H9 (cell line): ENCODE data around the gene MCM10. TPM values are rescaled to one million over a fixed set of nuclear protein-coding genes. Genes with fewer than 3 reads are reported as not detected.

Experiments used
- DNase-seq: peaks from one replicate; pipeline ENCODE4 v3.0.0-alpha.2; 2017
- H2AFZ ChIP-seq: one replicate; pipeline ENCODE4 v1.6.1; 2013; ENCODE audit warnings: mild to moderate bottlenecking, low read length, control low read depth, moderate library complexity
- H2AK5ac ChIP-seq: 2 replicates; pipeline ENCODE4 v1.6.1; 2013; ENCODE audit warnings: low read length, control low read depth, mixed read lengths; ENCODE audit not compliant: insufficient read length
- H2BK120ac ChIP-seq: one replicate; pipeline ENCODE4 v1.6.1; 2013; ENCODE audit warnings: low read depth, mild to moderate bottlenecking, low read length, control low read depth, inconsistent platforms; ENCODE audit not compliant: poor library complexity, severe bottlenecking
- H2BK12ac ChIP-seq: 2 replicates; pipeline ENCODE4 v1.6.1; 2013; ENCODE audit warnings: low read length, control low read depth, mixed read lengths, low read depth; ENCODE audit not compliant: insufficient read length
- H2BK15ac ChIP-seq: 2 replicates; pipeline ENCODE4 v1.6.1; 2013; ENCODE audit warnings: low read depth, low read length, control low read depth
- H2BK20ac ChIP-seq: one replicate; pipeline ENCODE4 v1.6.1; 2013; ENCODE audit warnings: low read depth, mild to moderate bottlenecking, low read length, control low read depth, inconsistent platforms; ENCODE audit not compliant: poor library complexity, severe bottlenecking
- H2BK5ac ChIP-seq: 2 replicates; pipeline ENCODE4 v1.6.1; 2013; ENCODE audit warnings: low read length, control low read depth, mixed read lengths; ENCODE audit not compliant: insufficient read length
- H3K14ac ChIP-seq: 2 replicates; pipeline ENCODE4 v1.6.1; 2013; ENCODE audit warnings: low read length, control low read depth; ENCODE audit not compliant: insufficient read depth
- H3K18ac ChIP-seq: 2 replicates; pipeline ENCODE4 v1.6.1; 2013; ENCODE audit warnings: low read depth, mild to moderate bottlenecking, mixed read lengths, low read length, control low read depth; ENCODE audit not compliant: insufficient read length
- H3K23ac ChIP-seq: 2 replicates; pipeline ENCODE4 v1.6.1; 2013; ENCODE audit warnings: low read length, control low read depth, mixed read lengths, low read depth; ENCODE audit not compliant: insufficient read length
- H3K23me2 ChIP-seq: 2 replicates; pipeline ENCODE4 v1.6.1; 2013; ENCODE audit warnings: low read depth, mild to moderate bottlenecking, mixed read lengths, low read length, control low read depth; ENCODE audit not compliant: insufficient read length, poor library complexity, severe bottlenecking
- H3K27ac ChIP-seq: 2 replicates; pipeline ENCODE4 v1.5.1; 2013; ENCODE audit warnings: low read length, control low read depth, mixed read lengths, low read depth; ENCODE audit not compliant: insufficient read length
- H3K27me3 ChIP-seq: 2 replicates; pipeline ENCODE4 v1.6.1; 2013; ENCODE audit warnings: low read length, control low read depth, inconsistent platforms; ENCODE audit not compliant: insufficient read depth
- H3K4ac ChIP-seq: 2 replicates; pipeline ENCODE4 v1.6.1; 2013; ENCODE audit warnings: low read depth, mild to moderate bottlenecking, control low read depth, inconsistent platforms, low read length, moderate library complexity
- H3K4me1 ChIP-seq: 2 replicates; pipeline ENCODE4 v1.6.1; 2013; ENCODE audit warnings: low read length, control low read depth, inconsistent platforms; ENCODE audit not compliant: insufficient read depth
- H3K4me2 ChIP-seq: 2 replicates; pipeline ENCODE4 v1.6.1; 2013; ENCODE audit warnings: low read length, control low read depth, mixed read lengths; ENCODE audit not compliant: insufficient read length, insufficient read depth
- H3K56ac ChIP-seq: 2 replicates; pipeline ENCODE4 v1.6.1; 2013; ENCODE audit warnings: low read depth, mild to moderate bottlenecking, mixed read lengths, low read length, control low read depth; ENCODE audit not compliant: insufficient read length
- H3K79me1 ChIP-seq: 2 replicates; pipeline ENCODE4 v1.6.1; 2013; ENCODE audit warnings: low read depth, mild to moderate bottlenecking, moderate library complexity, low read length, control low read depth, inconsistent platforms; ENCODE audit not compliant: insufficient read depth, poor library complexity, severe bottlenecking
- H3K79me2 ChIP-seq: 2 replicates; pipeline ENCODE4 v1.6.1; 2013; ENCODE audit warnings: low read length, control low read depth, inconsistent platforms; ENCODE audit not compliant: insufficient read depth
- H3K9ac ChIP-seq: 2 replicates; pipeline ENCODE4 v1.6.1; 2013; ENCODE audit warnings: low read length, control low read depth, mixed read lengths; ENCODE audit not compliant: insufficient read length; ENCODE audit errors: extremely low read depth
- H3K9me3 ChIP-seq: one replicate; pipeline ENCODE4 v1.6.1; 2013; ENCODE audit warnings: low read depth, low read length, inconsistent platforms; ENCODE audit not compliant: control insufficient read depth
- H3T11ph ChIP-seq: one replicate; pipeline ENCODE4 v1.6.1; 2013; ENCODE audit warnings: mild to moderate bottlenecking, low read length, control low read depth, inconsistent platforms
- H4K20me1 ChIP-seq: one replicate; pipeline ENCODE4 v1.6.1; 2013; ENCODE audit not compliant: control insufficient read depth, insufficient read length, insufficient read depth
- H4K5ac ChIP-seq: 2 replicates; pipeline ENCODE4 v1.6.1; 2013; ENCODE audit warnings: low read depth, mild to moderate bottlenecking, mixed read lengths, low read length, control low read depth; ENCODE audit not compliant: insufficient read length
- H4K8ac ChIP-seq: replicated peaks from 2 replicates; pipeline ENCODE4 v1.6.1; 2013; ENCODE audit warnings: low read length, control low read depth, mixed read lengths, low read depth; ENCODE audit not compliant: insufficient read length
- H4K91ac ChIP-seq: 2 replicates; pipeline ENCODE4 v1.6.1; 2013; ENCODE audit warnings: low read depth, mild to moderate bottlenecking, moderate library complexity, mixed read lengths, low read length, control low read depth; ENCODE audit not compliant: insufficient read length
- H3K27ac Mint-ChIP-seq, 3 experiments: 2 replicates in 2 of 3; 3 replicates in 1 of 3; pipeline ENCODE4 v1.8.0; 2020 to 2021; ENCODE audit warnings: mixed read lengths in 3 of 3, mild to moderate bottlenecking in 1 of 3, moderate library complexity in 1 of 3
- H3K27me3 Mint-ChIP-seq: 2 replicates; pipeline ENCODE4 v1.8.0; 2021; ENCODE audit warnings: low read depth, mild to moderate bottlenecking, moderate library complexity, mixed read lengths
- H3K36me3 Mint-ChIP-seq, 3 experiments: 2 replicates in 2 of 3; 3 replicates in 1 of 3; pipeline ENCODE4 v1.8.0; 2020 to 2021; ENCODE audit warnings: low read depth in 3 of 3, mixed read lengths in 3 of 3; ENCODE audit not compliant: insufficient read depth in 1 of 3
- H3K4me1 Mint-ChIP-seq, 2 experiments: 2 replicates each; pipeline ENCODE4 v1.8.0; 2020; ENCODE audit warnings: mixed read lengths in 2 of 2
- H3K4me3 Mint-ChIP-seq, 2 experiments: 2 replicates in 1 of 2; 3 replicates in 1 of 2; pipeline ENCODE4 v1.8.0; 2020 to 2021; ENCODE audit warnings: mild to moderate bottlenecking in 2 of 2, mixed read lengths in 2 of 2, moderate library complexity in 1 of 2
- H3K9me3 Mint-ChIP-seq, 2 experiments: 2 replicates in 1 of 2; 3 replicates in 1 of 2; pipeline ENCODE4 v1.8.0; 2020; ENCODE audit warnings: mild to moderate bottlenecking in 2 of 2, mixed read lengths in 2 of 2, moderate library complexity in 1 of 2
- CTCF ChIP-seq: fragments of 200-600 bp; sonication (generic); conservative IDR thresholded peaks from 3 replicates; pipeline ENCODE4 v1.8.0; 2021; ENCODE audit warnings: antibody characterized with exemption, mild to moderate bottlenecking
- WGBS: extraction: QIAGEN DNeasy Blood & Tissue Kit; methylation state at CpG from one replicate; pipeline ENCODE4 v1.1.7; 2013; ENCODE audit warnings: missing lambda C conversion rate, low lambda C conversion rate, mixed read lengths; ENCODE audit not compliant: insufficient read length; ENCODE audit errors: extremely low coverage; 5-methylcytosine and 5-hydroxymethylcytosine counted together
- total RNA-seq: library from RNA; stranded (reverse); gene quantifications from 2 replicates; pipeline ENCODE4 v1.2.1, GENCODE V29; 2021

Gene MCM10
- total RNA-seq, 1 experiment from 2014 or later = 67.4 TPM

GRCh38 chr10:13238271-13239077, 77.1 kb downstream of the MCM10 start:
- Histone ChIP-seq H2BK120ac (no peak overlapping the region), H3T11ph (no peak overlapping the region), H4K91ac (no peak overlapping the region), H3K56ac (no peak overlapping the region), H3K4me1 (peaks cover 7% of the 10 kb centered on the region; the same call in 1 of the 2 replicates), H2BK5ac (no peak overlapping the region), H3K23ac (no peak overlapping the region), H3K23me2 (no peaks in the 10 kb centered on the region), H3K4me2 (no peak overlapping the region), H3K18ac (no peak overlapping the region), H3K14ac (no peak overlapping the region), H2AFZ (no peak overlapping the region), H4K5ac (no peak overlapping the region), H3K9ac (no peak overlapping the region), H3K27me3 (no peaks in the 10 kb centered on the region), H2AK5ac (no peak overlapping the region), H2BK15ac (no peak overlapping the region), H4K20me1 (peaks cover 3% of the 10 kb centered on the region), H4K8ac (no peak overlapping the region), H3K79me1 (no peaks in the 10 kb centered on the region), H3K79me2 (no peaks in the 10 kb centered on the region), H2BK12ac (no peak overlapping the region), H3K9me3 (no peaks in the 10 kb centered on the region), H3K27ac (no peak overlapping the region), H3K4ac (no peak overlapping the region), H2BK20ac (no peak overlapping the region)
- no peak for TF ChIP-seq CTCF
- no peaks in the 10 kb centered on the region for H3K27me3 Mint-ChIP-seq
- DNase-seq = no peak
- H3K27ac Mint-ChIP-seq = no peak overlapping the region
- H3K4me1 Mint-ChIP-seq = peaks cover 11 to 12% of the 10 kb centered on the region in 2 experiments
- H3K36me3 Mint-ChIP-seq = no peaks in the 10 kb centered on the region
- no peaks in the 10 kb centered on the region for H3K9me3 Mint-ChIP-seq
- no CpG with 5 or more reads among the region's 16 CpGs for WGBS
- H3K4me3 Mint-ChIP-seq = no peak overlapping the region
